PC-3 (cell line): Measurements from ENCODE around the gene FLNC. TPM values are rescaled to one million over a fixed set of nuclear protein-coding genes. Genes with fewer than 3 reads are reported as not detected.

Experiments used
- ATAC-seq: fragments of 200-7000 bp; cut with Tn5 transposase; 2 replicates; pipeline ENCODE4 v1.9.1; 2020; ENCODE audit warnings: mild to moderate bottlenecking, moderate library complexity
- BruUV-seq: library from RNA; stranded (reverse); fragments of 400-500 nt; replicated peaks from 2 replicates; lab custom pipeline; 2021; lab: Mats Ljungman, UMichigan
- CTCF ChIA-PET: fragments of 300-600 bp; sonication (Branson Sonifier 250); formaldehyde crosslinking; loops from one replicate; lab custom pipeline; 2022; ENCODE audit warnings: antibody characterized with exemption; lab: Charles Lee
- POLR2A ChIA-PET: fragments of 300-600 bp; sonication (Branson Sonifier 250); formaldehyde crosslinking; loops from one replicate; lab custom pipeline; 2022; ENCODE audit warnings: antibody characterized with exemption; ENCODE audit not compliant: unreplicated experiment; lab: Charles Lee
- DNase-seq: peaks from one replicate; pipeline ENCODE4 v3.0.0-alpha.2; 2015
- H2AFZ ChIP-seq: fragments of 300-600 bp; sonication (generic); 2 replicates; pipeline ENCODE4 v1.6.0; 2016; ENCODE audit warnings: antibody characterized with exemption, low read length
- H3F3A ChIP-seq: fragments of 300-600 bp; sonication (generic); one replicate; pipeline ENCODE4 v1.6.0; 2017; ENCODE audit warnings: antibody characterized with exemption, low read length, control low read depth, mild to moderate bottlenecking; ENCODE audit not compliant: unreplicated experiment
- H3K27ac ChIP-seq: fragments of 300-600 bp; sonication (generic); 2 replicates; pipeline ENCODE4 v1.5.1; 2016; ENCODE audit warnings: mild to moderate bottlenecking, low read length
- H3K27me3 ChIP-seq: fragments of 300-600 bp; sonication (generic); 2 replicates; pipeline ENCODE4 v1.6.1; 2016; ENCODE audit warnings: low read length, mixed read lengths
- H3K36me3 ChIP-seq: fragments of 300-600 bp; sonication (generic); 2 replicates; pipeline ENCODE4 v1.6.1; 2016; ENCODE audit warnings: low read depth, mixed run types, low read length, mixed read lengths
- H3K4me1 ChIP-seq: fragments of 300-600 bp; sonication (generic); 2 replicates; pipeline ENCODE4 v1.5.1; 2016; ENCODE audit warnings: low read length; ENCODE audit not compliant: insufficient read depth
- H3K4me2 ChIP-seq: fragments of 300-600 bp; sonication (generic); 2 replicates; pipeline ENCODE4 v1.6.0; 2016; ENCODE audit warnings: low read length
- H3K4me3 ChIP-seq: fragments of 300-600 bp; sonication (generic); 2 replicates; pipeline ENCODE4 v1.5.1; 2016; ENCODE audit warnings: mild to moderate bottlenecking, low read length, mixed read lengths
- H3K79me2 ChIP-seq: fragments of 300-600 bp; sonication (generic); 2 replicates; pipeline ENCODE4 v1.6.1; 2017; ENCODE audit warnings: low read length, mixed read lengths
- H3K9ac ChIP-seq: fragments of 300-600 bp; sonication (generic); 2 replicates; pipeline ENCODE4 v1.6.0; 2016; ENCODE audit warnings: mild to moderate bottlenecking, low read length
- H3K9me2 ChIP-seq: fragments of 300-600 bp; sonication (generic); replicated peaks from 2 replicates; pipeline ENCODE4 v1.6.1; 2016; ENCODE audit warnings: mixed run types, low read length, mixed read lengths
- H3K9me3 ChIP-seq: fragments of 300-600 bp; sonication (generic); 2 replicates; pipeline ENCODE4 v1.6.1; 2016; ENCODE audit warnings: low read length, mixed read lengths
- H4K20me1 ChIP-seq: fragments of 300-600 bp; sonication (generic); 2 replicates; pipeline ENCODE4 v1.6.1; 2016; ENCODE audit warnings: low read length, mixed read lengths
- CTCF ChIP-seq: fragments of 300-600 bp; sonication (generic); conservative IDR thresholded peaks from 2 replicates; pipeline ENCODE4 v1.5.1; 2017; ENCODE audit warnings: antibody characterized with exemption, low read depth, mild to moderate bottlenecking, low read length
- EZH2 ChIP-seq: fragments of 300-600 bp; sonication (generic); IDR thresholded peaks from one replicate; pipeline ENCODE4 v1.6.1; 2017; ENCODE audit warnings: antibody characterized with exemption, mild to moderate bottlenecking, low read length; ENCODE audit not compliant: unreplicated experiment
- EZH2phosphoT487 ChIP-seq: fragments of 300-600 bp; sonication (generic); IDR thresholded peaks from 2 replicates; pipeline ENCODE4 v1.6.1; 2018; ENCODE audit warnings: mild to moderate bottlenecking, antibody characterized with exemption, low read length, borderline replicate concordance
- intact Hi-C: fragments of 100-400 bp; cut with micrococcal nuclease; formaldehyde crosslinking; loops from 2 replicates; pipeline ENCODE4 v1.9.0; 2023
- total RNA-seq: library from RNA; depleted of rRNA; stranded (reverse); fragments of >200 nt; gene quantifications from 2 replicates; pipeline ENCODE4 v1.2.3, GENCODE V29; 2014

The FLNC gene
- total RNA-seq, 1 experiment from 2014 or later, result 88.7 TPM

- no peak for ATAC-seq
- Histone ChIP-seq H3K4me3 (no peak overlapping the region), H3K27me3 (no peaks in the 10 kb centered on the region), H3F3A (no peaks in the 10 kb centered on the region), H3K4me1 (peaks cover 12% of the 10 kb centered on the region), H2AFZ (no peak overlapping the region), H3K9ac (no peak overlapping the region), H3K9me2 (no peaks in the 10 kb centered on the region), H3K4me2 (no peak overlapping the region), H4K20me1 (no peaks in the 10 kb centered on the region), H3K27ac (no peak overlapping the region), H3K36me3 (no peaks in the 10 kb centered on the region), H3K9me3 (no peaks in the 10 kb centered on the region), H3K79me2 (no peaks in the 10 kb centered on the region)
- intact Hi-C loops, result no loop called here
- TF ChIP-seq EZH2 (no peak), CTCF (no peak), EZH2phosphoT487 (no peak)
- POLR2A ChIA-PET, result no interaction called here
- no TSS peak for BruUV-seq
- CTCF ChIA-PET, result no interaction called here
- DNase-seq, result no peak
These were observed 55.4 kb downstream of the FLNC start for GRCh38 chr7:128885370-128886187.

GRCh38 chr7:128886391-128887168 is 56.4 kb downstream of the FLNC start:
- Histone ChIP-seq H2AFZ (no peak overlapping the region), H3K9me2 (no peaks in the 10 kb centered on the region), H4K20me1 (no peaks in the 10 kb centered on the region), H3K9me3 (no peaks in the 10 kb centered on the region), H3K27me3 (no peaks in the 10 kb centered on the region), H3K4me2 (no peak overlapping the region), H3K4me3 (no peak overlapping the region), H3K4me1 (peaks cover 13% of the 10 kb centered on the region), H3F3A (no peaks in the 10 kb centered on the region), H3K9ac (no peak overlapping the region), H3K27ac (no peak overlapping the region), H3K79me2 (no peaks in the 10 kb centered on the region), H3K36me3 (no peaks in the 10 kb centered on the region)
- no TSS peak for BruUV-seq
- intact Hi-C loops, result no loop called here
- no peak for ATAC-seq
- no peak for DNase-seq
- CTCF ChIA-PET, result no interaction called here
- POLR2A ChIA-PET, result no interaction called here
- no peak for TF ChIP-seq CTCF
- TF ChIP-seq EZH2, result no peak
- TF ChIP-seq EZH2phosphoT487, result no peak
